MM.1S (cell line): Measurements from ENCODE around the gene HAND2.

Source experiments
- DNase-seq: peaks from one replicate; pipeline ENCODE4 v3.0.0-alpha.2; 2015
- H2AFZ ChIP-seq: fragments of 300-600 bp; sonication (generic); 2 replicates; pipeline ENCODE4 v1.6.0; 2016; ENCODE audit warnings: antibody characterized with exemption, low read length
- H3F3A ChIP-seq: fragments of 300-600 bp; sonication (generic); 2 replicates; pipeline ENCODE4 v1.6.1; 2016; ENCODE audit warnings: mild to moderate bottlenecking, antibody characterized with exemption, low read length, moderate library complexity, mixed read lengths; ENCODE audit not compliant: insufficient read depth
- H3K27ac ChIP-seq: fragments of 300-600 bp; sonication (generic); 2 replicates; pipeline ENCODE4 v1.5.1; 2016; ENCODE audit warnings: mild to moderate bottlenecking, low read length
- H3K27me3 ChIP-seq: fragments of 300-600 bp; sonication (generic); replicated peaks from 2 replicates; pipeline ENCODE4 v1.6.0; 2016; ENCODE audit warnings: low read length; ENCODE audit not compliant: insufficient read depth
- H3K36me3 ChIP-seq: fragments of 300-600 bp; sonication (generic); replicated peaks from 2 replicates; pipeline ENCODE4 v1.6.1; 2016; ENCODE audit warnings: mild to moderate bottlenecking, low read length, mixed read lengths; ENCODE audit not compliant: insufficient read depth
- H3K4me1 ChIP-seq: fragments of 300-600 bp; sonication (generic); 2 replicates; pipeline ENCODE4 v1.6.1; 2016; ENCODE audit warnings: low read length, mixed read lengths
- H3K4me2 ChIP-seq: fragments of 300-600 bp; sonication (generic); 2 replicates; pipeline ENCODE4 v1.6.0; 2016; ENCODE audit warnings: low read depth, low read length
- H3K4me3 ChIP-seq: fragments of 300-600 bp; sonication (generic); 2 replicates; pipeline ENCODE4 v1.5.1; 2016; ENCODE audit warnings: low read length, mixed read lengths
- H3K79me2 ChIP-seq: fragments of 300-600 bp; sonication (generic); 2 replicates; pipeline ENCODE4 v1.6.1; 2016; ENCODE audit warnings: mixed run types, low read length, mixed read lengths
- H3K9ac ChIP-seq: fragments of 300-600 bp; sonication (generic); 2 replicates; pipeline ENCODE4 v1.6.1; 2016; ENCODE audit warnings: low read length, mixed read lengths
- H3K9me2 ChIP-seq: fragments of 300-600 bp; sonication (generic); replicated peaks from 2 replicates; pipeline ENCODE4 v1.6.1; 2016; ENCODE audit warnings: mild to moderate bottlenecking, low read length, mixed read lengths; ENCODE audit not compliant: insufficient read depth
- H3K9me3 ChIP-seq: fragments of 300-600 bp; sonication (generic); replicated peaks from 2 replicates; pipeline ENCODE4 v1.6.1; 2016; ENCODE audit warnings: mild to moderate bottlenecking, low read length, mixed read lengths; ENCODE audit not compliant: insufficient read depth
- H4K20me1 ChIP-seq: fragments of 300-600 bp; sonication (generic); 2 replicates; pipeline ENCODE4 v1.6.1; 2016; ENCODE audit warnings: mild to moderate bottlenecking, low read length, moderate library complexity, mixed read lengths; ENCODE audit not compliant: insufficient read depth
- CTCF ChIP-seq: fragments of 300-600 bp; sonication (generic); IDR thresholded peaks from 2 replicates; pipeline ENCODE4 v1.5.1; 2016; ENCODE audit warnings: antibody characterized with exemption, low read length, mixed read lengths
- EZH2 ChIP-seq: fragments of 300-600 bp; sonication (generic); optimal IDR thresholded peaks from 2 replicates; pipeline ENCODE3; 2017; ENCODE audit warnings: low read depth, mild to moderate bottlenecking, antibody characterized with exemption, low read length, mixed read lengths
- EZH2phosphoT487 ChIP-seq: fragments of 300-600 bp; sonication (generic); IDR thresholded peaks from 2 replicates; pipeline ENCODE4 v1.6.1; 2018; ENCODE audit warnings: antibody characterized with exemption, low read length

HAND2 gene

GRCh38 chr4:173478201-173478912, 51.7 kb downstream of the HAND2 start:
- H2AFZ ChIP-seq = no peak overlapping the region
- no peaks in the 10 kb centered on the region for H3K79me2 ChIP-seq
- no peak overlapping the region for H3K4me2 ChIP-seq
- H3K9me3 ChIP-seq = 0 out of 2 replicates have a peak, but pooled peaks cover 4% of the 10 kb centered on the region
- no peak overlapping the region for H3K4me3 ChIP-seq
- H3K27me3 ChIP-seq = no peaks in the 10 kb centered on the region
- no peaks in the 10 kb centered on the region for H3F3A ChIP-seq
- no peak for TF ChIP-seq EZH2phosphoT487
- no peak for TF ChIP-seq EZH2
- TF ChIP-seq CTCF = no peak
- DNase-seq = no peak
- no peaks in the 10 kb centered on the region for H3K9me2 ChIP-seq
- no peaks in the 10 kb centered on the region for H3K36me3 ChIP-seq
- no peaks in the 10 kb centered on the region for H3K4me1 ChIP-seq
- no peak overlapping the region for H3K9ac ChIP-seq
- no peaks in the 10 kb centered on the region for H4K20me1 ChIP-seq
- H3K27ac ChIP-seq = no peak overlapping the region

DNA sequence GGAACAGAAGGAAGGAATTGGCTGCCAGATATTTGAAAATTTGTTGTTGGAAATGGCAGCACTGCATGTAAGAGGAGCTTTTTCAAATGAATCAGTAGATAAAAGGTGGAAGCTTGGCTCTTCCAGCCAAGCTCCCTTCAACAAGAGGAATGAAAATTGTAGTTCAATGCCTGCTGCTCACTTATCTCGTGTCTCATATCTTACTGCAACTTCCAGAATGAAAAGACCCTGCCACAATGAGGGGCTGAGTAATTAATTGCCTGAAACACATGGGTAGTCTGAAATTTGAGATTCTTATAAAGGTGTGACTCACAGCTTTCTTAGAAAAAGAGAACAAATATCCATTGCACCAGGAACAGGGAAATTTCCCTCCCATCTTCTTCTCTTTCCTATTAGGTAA, 53.0 kb downstream of the HAND2 start:
- Histone ChIP-seq H3K4me2 (no peak overlapping the region), H3K4me1 (no peaks in the 10 kb centered on the region), H3K9ac (no peak overlapping the region), H2AFZ (no peak overlapping the region), H3K36me3 (no peaks in the 10 kb centered on the region), H3K79me2 (no peaks in the 10 kb centered on the region), H3K4me3 (no peak overlapping the region), H4K20me1 (no peaks in the 10 kb centered on the region), H3K9me3 (0 out of 2 replicates have a peak, but pooled peaks cover under 1% of the 10 kb centered on the region), H3K27me3 (no peaks in the 10 kb centered on the region), H3K9me2 (no peaks in the 10 kb centered on the region), H3K27ac (no peak overlapping the region), H3F3A (no peaks in the 10 kb centered on the region)
- DNase-seq = no peak
- TF ChIP-seq CTCF = no peak
- no peak for TF ChIP-seq EZH2phosphoT487
- TF ChIP-seq EZH2 = no peak
